Measurements from ENCODE around the gene ZNF880. TPM values are rescaled to one million over a fixed set of nuclear protein-coding genes. Genes with fewer than 3 reads are reported as not detected.

The ZNF880 gene
- total RNA-seq, 6 experiments from 2014 or later: 1.0 to 2.9 (median 2.3) TPM

DNA sequence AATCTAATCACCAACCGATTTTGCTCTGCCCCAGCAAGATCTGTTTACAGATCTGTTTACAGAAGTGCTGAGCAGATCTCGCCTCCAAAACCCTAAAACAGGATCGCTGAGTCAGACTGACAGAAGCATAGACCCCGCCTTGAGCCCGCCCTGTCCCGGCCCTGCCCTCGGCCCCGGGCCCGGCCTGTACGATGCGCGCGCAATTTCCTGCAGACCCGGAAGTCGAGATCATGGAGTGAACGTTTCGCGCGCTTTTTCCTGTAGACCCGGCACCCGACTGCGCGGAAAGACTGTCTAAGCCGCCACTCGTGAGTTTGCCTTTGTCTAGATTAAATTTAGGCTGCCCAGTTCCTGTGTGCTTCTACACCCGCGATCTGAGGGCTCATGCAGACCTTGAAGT, 59.2 kb downstream of the ZNF880 start, which contains the start of gene ZNF534:
ZNF534 (plus strand) TSS at position 212 of the 400 bp plus-strand sequence. CDS start 2,327 bp downstream, outside the sequence.
- no peaks in the 10 kb centered on the region for H3K4me1 ChIP-seq
- DNase-seq: no peak
- peaks cover 0 to 2% (median 0%) of the 10 kb centered on the region in 4 donors for H3K9me3 ChIP-seq
- H3K36me3 ChIP-seq: no peaks in the 10 kb centered on the region
- TF ChIP-seq POLR2A (IDR thresholded peaks at IDR 0.05): no peak
- TF ChIP-seq, protein P1, sequence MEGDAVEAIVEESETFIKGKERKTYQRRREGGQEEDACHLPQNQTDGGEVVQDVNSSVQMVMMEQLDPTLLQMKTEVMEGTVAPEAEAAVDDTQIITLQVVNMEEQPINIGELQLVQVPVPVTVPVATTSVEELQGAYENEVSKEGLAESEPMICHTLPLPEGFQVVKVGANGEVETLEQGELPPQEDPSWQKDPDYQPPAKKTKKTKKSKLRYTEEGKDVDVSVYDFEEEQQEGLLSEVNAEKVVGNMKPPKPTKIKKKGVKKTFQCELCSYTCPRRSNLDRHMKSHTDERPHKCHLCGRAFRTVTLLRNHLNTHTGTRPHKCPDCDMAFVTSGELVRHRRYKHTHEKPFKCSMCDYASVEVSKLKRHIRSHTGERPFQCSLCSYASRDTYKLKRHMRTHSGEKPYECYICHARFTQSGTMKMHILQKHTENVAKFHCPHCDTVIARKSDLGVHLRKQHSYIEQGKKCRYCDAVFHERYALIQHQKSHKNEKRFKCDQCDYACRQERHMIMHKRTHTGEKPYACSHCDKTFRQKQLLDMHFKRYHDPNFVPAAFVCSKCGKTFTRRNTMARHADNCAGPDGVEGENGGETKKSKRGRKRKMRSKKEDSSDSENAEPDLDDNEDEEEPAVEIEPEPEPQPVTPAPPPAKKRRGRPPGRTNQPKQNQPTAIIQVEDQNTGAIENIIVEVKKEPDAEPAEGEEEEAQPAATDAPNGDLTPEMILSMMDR (IDR thresholded peaks at IDR 0.05): no peak
- 61% methylated on average over 22 of the region's 27 CpGs for WGBS (ENCODE audit: insufficient coverage, low coverage, low lambda C conversion rate, missing lambda C conversion rate)
- no peak for ATAC-seq
- intact Hi-C loops (cut with DNase I): no loop called here
- H3K4me3 ChIP-seq: no peak within 1 kb of the TSS
- H3K27ac ChIP-seq: no peak within 1 kb of the TSS
- no peaks in the 10 kb centered on the region for H3K27me3 ChIP-seq

Small RNAs within 50 kb of the gene (small RNA-seq; reads per million reads assigned to genes)
- 0 reads per million in 2 experiments for gene AC010332.1

Other genes starting within 250 kb of the ZNF880 start
- 1 to 10 TPM; 1.9 to 6.2 (median 4.2) TPM for gene ZNF616, start 230.0 kb upstream of the ZNF880 start, total RNA-seq
- 1 to 10 TPM; 1.5 to 3.7 (median 2.8) TPM for gene ZNF836, start 198.3 kb upstream of the ZNF880 start, total RNA-seq
- gene PPP2R1A, start 179.9 kb upstream of the ZNF880 start, total RNA-seq: 10 to 100 TPM; 59.4 to 93.0 (median 82.4) TPM
- gene ZNF766, start 100.3 kb upstream of the ZNF880 start, total RNA-seq: 1 to 10 TPM; 2.3 to 6.0 (median 4.9) TPM
- gene ZNF480, start 72.8 kb upstream of the ZNF880 start, total RNA-seq: 1 to 10 TPM; 3.7 to 7.1 (median 5.3) TPM
- gene ZNF610, start 33.7 kb upstream of the ZNF880 start, total RNA-seq: under 1 TPM in 5 of 6 experiments, not detected in 1; 0.16 to 0.51 (median 0.39) TPM
- 1 to 10 TPM; 1.9 to 7.5 (median 3.5) TPM for gene ZNF528, start 27.9 kb downstream of the ZNF880 start, total RNA-seq
- gene ZNF534, start 59.2 kb downstream of the ZNF880 start, total RNA-seq: under 1 TPM in 1 of 6 experiments, not detected in 5; 0.13 TPM
- under 1 TPM in 3 of 6 experiments, not detected in 3; 0.17 to 0.51 (median 0.29) TPM for gene ZNF578, start 83.6 kb downstream of the ZNF880 start, total RNA-seq
- 10 to 100 TPM in 1 of 6 experiments, 1 to 10 TPM in 5; 3.3 to 12.3 (median 5.8) TPM for gene ZNF808, start 157.7 kb downstream of the ZNF880 start, total RNA-seq
- gene ZNF701, start 200.4 kb downstream of the ZNF880 start, total RNA-seq: 1 to 10 TPM; 2.5 to 6.4 (median 4.0) TPM

Data from right lobe of liver (tissue), 6 donors.